ENCODE results near the gene IFFO2. TPM values are rescaled to one million over a fixed set of nuclear protein-coding genes. Genes with fewer than 3 reads are reported as not detected.

IFFO2 gene
- total and polyA plus RNA-seq, 2 experiments from 2014 or later = 0.71 to 7.5 TPM

- H3K27me3 Mint-ChIP-seq (ENCODE audit: insufficient read depth, low read depth, poor library complexity) = peaks cover 3% of the 10 kb centered on the region
- no peak overlapping the region for H3K4me3 Mint-ChIP-seq
- H3K36me3 ChIP-seq (ENCODE audit: insufficient read depth) = no peaks in the 10 kb centered on the region
- no peak overlapping the region for H2AFZ ChIP-seq
- no peaks in the 10 kb centered on the region for H3K4me1 Mint-ChIP-seq
- H3K27ac ChIP-seq (ENCODE audit: low read depth) = no peak overlapping the region
- no peaks in the 10 kb centered on the region for H3K9me3 Mint-ChIP-seq
- DNase-seq (ENCODE audit: low spot score) (no peak), ATAC-seq (no peak)
- H4K20me1 ChIP-seq (replicated peaks; ENCODE audit: insufficient read depth) = no peaks in the 10 kb centered on the region; the same call in 1 of the 2 replicates
- no peaks in the 10 kb centered on the region; the same call in 2 of the 3 replicates for H3K36me3 Mint-ChIP-seq (ENCODE audit: low read depth)
- TF ChIP-seq ZNF331 (CRISPR knock-in tag; IDR thresholded peaks at IDR 0.05; ENCODE audit: low read depth) (no peak), CTCF (conservative IDR thresholded peaks at IDR 0.05; ENCODE audit: low read depth in 2 of 2) (no peak), NANOG (IDR thresholded peaks at IDR 0.05; ENCODE audit: borderline replicate concordance) (no peak), EZH2 (IDR thresholded peaks at IDR 0.05; ENCODE audit: low read depth, unreplicated experiment) (no peak), CREB1 (CRISPR knock-in tag; IDR thresholded peaks at IDR 0.05; ENCODE audit: low read depth) (no peak), JUNB (IDR thresholded peaks at IDR 0.05; ENCODE audit: unreplicated experiment) (no peak), STAT1 (IDR thresholded peaks at IDR 0.05; ENCODE audit: unreplicated experiment) (no peak), ZNF114 (CRISPR knock-in tag; IDR thresholded peaks at IDR 0.05) (no peak), ETS1 (IDR thresholded peaks at IDR 0.05) (no peak), REST (IDR thresholded peaks at IDR 0.05; ENCODE audit: unreplicated experiment) (no peak)
- H3F3A ChIP-seq (replicated peaks; ENCODE audit: low read depth) = no peaks in the 10 kb centered on the region
- H3K79me2 ChIP-seq (replicated peaks; ENCODE audit: insufficient read depth) = no peaks in the 10 kb centered on the region
- no peaks in the 10 kb centered on the region for H3K9me2 ChIP-seq (ENCODE audit: insufficient read depth)
- no peak overlapping the region for H3K27ac Mint-ChIP-seq
- no peaks in the 10 kb centered on the region for H3K27me3 ChIP-seq (ENCODE audit: insufficient read depth)
- H3K4me3 ChIP-seq = no peak overlapping the region
- no peak overlapping the region for H3K4me2 ChIP-seq
- peaks cover 5% of the 10 kb centered on the region; the same call in 1 of the 2 replicates for H3K4me1 ChIP-seq (ENCODE audit: insufficient read depth)
Observed at GRCh38 chr1:18876210-18876609, 80.3 kb downstream of the IFFO2 start.

- H3K4me2 ChIP-seq = no peak overlapping the region
- H3K27ac Mint-ChIP-seq = no peak overlapping the region
- no peaks in the 10 kb centered on the region for H3K36me3 ChIP-seq (ENCODE audit: insufficient read depth)
- no peaks in the 10 kb centered on the region for H3K79me2 ChIP-seq (replicated peaks; ENCODE audit: insufficient read depth)
- H3K27me3 Mint-ChIP-seq (ENCODE audit: insufficient read depth, low read depth, poor library complexity) = peaks cover 2% of the 10 kb centered on the region
- TF ChIP-seq ZNF114 (CRISPR knock-in tag; IDR thresholded peaks at IDR 0.05) = no peak
- no peak overlapping the region for H3K27ac ChIP-seq (ENCODE audit: low read depth)
- no peaks in the 10 kb centered on the region; the same call in 1 of the 2 replicates for H4K20me1 ChIP-seq (replicated peaks; ENCODE audit: insufficient read depth)
- no peaks in the 10 kb centered on the region; the same call in 2 of the 3 replicates for H3K36me3 Mint-ChIP-seq (ENCODE audit: low read depth)
- H3K4me3 Mint-ChIP-seq = no peak overlapping the region
- ATAC-seq (no peak), DNase-seq (ENCODE audit: low spot score) (no peak)
- H3K9me3 Mint-ChIP-seq = no peaks in the 10 kb centered on the region
- no peaks in the 10 kb centered on the region for H3K9me2 ChIP-seq (ENCODE audit: insufficient read depth)
- no peaks in the 10 kb centered on the region for H3F3A ChIP-seq (replicated peaks; ENCODE audit: low read depth)
- no peaks in the 10 kb centered on the region for H3K4me1 Mint-ChIP-seq
- peaks cover 5% of the 10 kb centered on the region; the same call in 1 of the 2 replicates for H3K4me1 ChIP-seq (ENCODE audit: insufficient read depth)
- no peaks in the 10 kb centered on the region for H3K27me3 ChIP-seq (ENCODE audit: insufficient read depth)
- no peak overlapping the region for H3K4me3 ChIP-seq
- H2AFZ ChIP-seq = no peak overlapping the region
Observed at GRCh38 chr1:18875796-18876128, 80.7 kb downstream of the IFFO2 start.
